GM21390 (cell line): ENCODE results near the gene MRPL14.
A peak's percentile ranks its signal among the peaks of the same experiment; 100 is the strongest.

ENCODE experiments used
- ATAC-seq: cut with Tn5 transposase; IDR thresholded peaks from one replicate; pipeline ENCODE4 v1.9.1; 2021; ENCODE audit not compliant: unreplicated experiment

The MRPL14 gene

GRCh38 chr6:44081753-44082152 is 45.5 kb downstream of the MRPL14 start:
- no peak for ATAC-seq

GRCh38 chr6:44080561-44081521 is 46.4 kb downstream of the MRPL14 start:
- no peak for ATAC-seq

- no peak for ATAC-seq
Measured at GRCh38 chr6:44079672-44080071, 47.6 kb downstream of the MRPL14 start.

GRCh38 chr6:44078827-44079671 is 48.2 kb downstream of the MRPL14 start:
- no peak for ATAC-seq

GRCh38 chr6:44078219-44078826 is 48.9 kb downstream of the MRPL14 start:
- no peak for ATAC-seq

DNA sequence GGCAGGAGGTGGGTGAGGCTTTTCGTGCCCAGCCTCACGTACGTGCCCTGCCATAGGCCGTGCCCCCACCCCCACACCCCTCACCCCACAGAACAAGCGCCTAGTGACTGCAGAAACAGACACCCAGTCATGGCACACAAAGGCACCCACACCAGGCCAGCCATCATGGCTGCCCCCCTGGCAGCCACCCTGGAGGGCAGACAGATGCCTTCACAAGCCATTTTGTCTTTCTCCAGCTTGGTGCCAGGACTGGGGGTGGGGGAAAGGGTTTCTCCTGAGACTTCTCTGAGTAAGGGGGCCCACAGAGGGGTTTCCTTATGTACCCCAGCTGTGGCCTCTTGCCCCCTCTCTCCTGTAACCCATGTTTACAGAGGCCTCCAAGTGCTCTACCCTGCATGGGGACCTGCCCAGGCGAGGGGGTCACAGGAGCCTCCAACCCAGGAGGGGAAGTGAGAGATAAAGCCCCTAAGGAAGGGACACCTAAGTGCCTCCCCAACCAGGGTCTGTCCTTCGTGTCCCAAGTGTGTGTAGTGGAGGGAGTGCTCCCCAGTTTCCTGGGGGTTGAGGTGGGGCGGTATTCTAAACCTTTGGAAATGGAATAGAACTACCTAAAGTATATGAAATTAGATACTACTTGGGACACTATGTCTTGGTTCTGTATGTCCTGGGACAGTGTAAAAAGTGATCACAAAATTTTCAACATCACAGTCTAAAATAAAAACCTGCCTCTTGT is 49.9 kb downstream of the MRPL14 start:
- no peak for ATAC-seq

DNA sequence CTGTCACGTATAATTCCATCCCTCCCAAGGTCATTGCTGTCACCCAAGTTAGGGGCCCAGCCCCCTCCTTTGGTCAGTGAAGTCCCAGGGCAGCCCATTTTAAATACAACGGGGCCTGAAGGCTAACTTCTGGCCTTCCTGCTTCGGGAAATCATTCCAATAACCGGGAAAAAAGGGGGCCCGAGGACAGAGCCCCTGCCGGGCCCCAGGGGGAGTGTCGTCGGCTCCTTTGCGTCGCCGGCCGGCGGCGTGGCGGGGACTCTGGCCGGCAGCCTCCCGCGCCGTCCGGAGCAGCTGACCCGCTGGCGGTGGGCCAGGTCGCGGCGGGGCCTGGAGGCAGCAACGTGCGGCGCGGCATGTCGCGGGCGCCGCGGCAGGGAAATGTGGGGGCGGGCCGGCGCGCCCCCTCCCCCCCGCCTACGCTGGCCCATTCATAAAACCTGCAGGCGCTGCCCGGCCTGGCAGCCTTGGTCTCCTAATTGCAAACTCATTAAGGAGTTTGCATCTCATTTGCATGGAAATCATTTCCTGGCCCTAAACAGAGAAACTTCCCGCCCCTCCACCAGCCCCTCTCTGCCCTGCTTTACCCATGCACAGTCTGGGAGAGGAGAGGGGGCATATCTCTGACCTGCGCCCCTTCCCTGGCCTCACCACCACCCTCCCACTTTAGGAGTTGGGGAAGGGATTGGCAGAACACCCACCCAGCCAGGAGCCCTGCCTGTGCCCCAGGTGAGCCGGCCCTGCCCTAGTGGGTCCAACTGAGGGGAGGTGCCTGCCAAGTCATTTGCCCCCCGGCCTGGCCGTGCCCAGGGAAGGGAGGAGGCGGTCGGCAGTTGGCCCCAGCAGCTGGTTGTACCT is 50.7 kb downstream of the MRPL14 start:
- no peak for ATAC-seq

GRCh38 chr6:44075647-44076355 is 51.5 kb downstream of the MRPL14 start:
- no peak for ATAC-seq

- ATAC-seq, result no peak
Measured at GRCh38 chr6:44074813-44075646, 52.2 kb downstream of the MRPL14 start.

DNA sequence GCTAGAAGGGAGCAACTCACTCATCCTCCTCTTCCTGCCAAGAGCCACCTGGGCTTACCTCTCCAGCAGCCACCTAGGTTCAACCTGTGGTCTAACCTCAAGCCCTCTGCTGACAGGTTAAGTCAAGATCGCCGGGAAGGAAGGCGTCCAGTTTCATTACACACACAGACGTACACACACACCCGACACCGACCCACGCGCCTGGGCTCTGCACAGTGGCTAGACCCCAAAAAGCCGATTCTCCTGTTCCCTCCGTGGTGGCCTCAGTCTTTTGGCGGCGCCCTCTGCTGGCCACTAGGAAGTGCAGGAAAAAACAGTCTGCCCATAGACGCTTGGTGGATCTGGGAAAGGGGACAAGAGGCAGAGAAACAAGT is 52.8 kb downstream of the MRPL14 start:
- peak; percentile 34 for ATAC-seq

- no peak for ATAC-seq
Measured at GRCh38 chr6:44073612-44074438, 53.4 kb downstream of the MRPL14 start.

DNA sequence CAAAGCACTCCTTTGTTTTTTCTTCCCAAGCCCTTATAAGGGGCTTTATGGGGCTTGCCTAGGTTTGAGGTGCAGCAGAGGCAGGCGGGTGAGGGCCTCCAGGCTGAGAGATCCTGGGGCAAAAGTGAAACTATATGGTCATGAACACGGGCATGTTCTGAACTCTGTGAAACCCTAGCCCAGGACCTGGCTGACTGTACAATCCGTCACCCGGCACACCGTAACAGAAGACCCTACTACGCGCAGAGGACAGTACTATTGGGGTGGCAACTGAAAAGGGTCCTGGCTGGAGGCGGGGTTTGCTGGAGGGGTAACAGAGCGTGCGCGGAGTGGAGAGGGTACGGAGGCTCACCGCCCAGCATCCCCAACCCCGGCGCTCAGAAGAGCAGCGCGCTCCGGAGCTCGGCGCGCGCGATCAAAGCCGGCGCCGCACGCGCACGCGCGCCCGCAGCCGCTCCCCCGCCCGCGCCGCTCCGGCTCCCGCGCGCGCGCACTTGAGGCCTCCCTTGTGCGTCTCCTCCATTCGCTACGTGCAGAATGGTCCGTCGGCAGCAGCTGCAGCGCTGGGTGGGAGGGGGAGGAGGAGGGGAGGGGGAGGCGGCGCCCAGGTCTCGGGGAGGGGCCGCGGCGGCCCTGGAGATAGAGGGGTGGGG is 54.2 kb downstream of the MRPL14 start:
- peak; percentile 50 for ATAC-seq

DNA sequence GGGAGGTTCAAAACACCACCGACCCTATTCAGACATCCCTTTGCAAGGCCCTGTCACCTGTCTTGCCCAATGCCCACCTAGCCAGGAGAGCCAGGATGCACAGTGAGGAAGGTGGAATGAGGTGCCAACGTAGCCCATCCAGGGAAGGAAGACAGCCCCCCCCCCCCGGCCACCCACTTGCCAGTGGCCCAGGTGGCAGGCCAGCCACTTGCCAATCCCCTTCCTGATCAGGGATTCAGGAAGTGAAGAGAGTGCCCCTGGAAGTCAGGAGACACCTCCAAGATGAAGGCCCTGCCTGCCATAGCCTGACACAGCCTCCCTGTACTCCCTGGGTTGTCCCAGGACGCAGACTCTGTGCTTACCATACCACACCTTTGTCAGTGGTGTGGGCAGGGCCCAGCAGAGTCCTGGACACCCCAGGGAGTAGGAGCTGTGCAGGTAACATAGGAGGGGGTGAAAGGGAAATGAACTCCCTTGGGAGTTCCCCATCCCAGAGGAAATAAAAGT is 54.7 kb downstream of the MRPL14 start:
- ATAC-seq, result peak; percentile 0

GRCh38 chr6:44071670-44072451 is 55.4 kb downstream of the MRPL14 start:
- ATAC-seq, result no peak

GRCh38 chr6:44068607-44069296 is 58.5 kb downstream of the MRPL14 start:
- no peak for ATAC-seq
